CD4-positive, alpha-beta T cell treated with Interleukin-17A for 1 hour (primary cell): ENCODE results near the gene GCAT.

Source experiments
- DNase-seq: peaks from one replicate; pipeline ENCODE4 v3.0.0-alpha.2; 2020

GCAT gene

GRCh38 chr22:37811867-37812266 lies 4.1 kb downstream of the GCAT start:
- DNase-seq: no peak

- DNase-seq: no peak
Observed at GRCh38 chr22:37812869-37813678, 5.3 kb downstream of the GCAT start.

GRCh38 chr22:37815593-37815992 lies 7.9 kb downstream of the GCAT start:
- DNase-seq: no peak

- no peak for DNase-seq
Observed at GRCh38 chr22:37816543-37817180, 8.9 kb downstream of the GCAT start.

GRCh38 chr22:37817705-37818408 lies 10.1 kb downstream of the GCAT start:
- DNase-seq: peak; percentile 82

- DNase-seq: peak; percentile 69
Observed at GRCh38 chr22:37818409-37819104, 10.8 kb downstream of the GCAT start.

GRCh38 chr22:37819105-37819433 lies 11.3 kb downstream of the GCAT start:
- no peak for DNase-seq

GRCh38 chr22:37820350-37820749 lies 12.6 kb downstream of the GCAT start:
- no peak for DNase-seq

- no peak for DNase-seq
Observed at GRCh38 chr22:37822079-37822833, 14.5 kb downstream of the GCAT start.

GRCh38 chr22:37823134-37823985 lies 15.6 kb downstream of the GCAT start, which contains the start of gene GALR3:
GALR3 (plus strand) TSS chr22:37823382; CDS start chr22:37823407, 25 bp downstream.
- DNase-seq: no peak

- DNase-seq: no peak
Observed at GRCh38 chr22:37824674-37825641, 17.2 kb downstream of the GCAT start.

GRCh38 chr22:37827056-37827455 lies 19.3 kb downstream of the GCAT start:
- no peak for DNase-seq

GRCh38 chr22:37830093-37830842 lies 22.5 kb downstream of the GCAT start:
- DNase-seq: no peak

- DNase-seq: no peak
Observed at GRCh38 chr22:37831472-37831871, 23.7 kb downstream of the GCAT start.

GRCh38 chr22:37832022-37832857 lies 24.5 kb downstream of the GCAT start:
- no peak for DNase-seq

- DNase-seq: no peak
Observed at GRCh38 chr22:37842015-37842793, 34.5 kb downstream of the GCAT start.

GRCh38 chr22:37843741-37844089 lies 36.0 kb downstream of the GCAT start:
- DNase-seq: no peak

- no peak for DNase-seq
Observed at GRCh38 chr22:37844904-37845329, 37.2 kb downstream of the GCAT start.
